ENCODE results near the gene PCDH17.

PCDH17 gene, protein sequence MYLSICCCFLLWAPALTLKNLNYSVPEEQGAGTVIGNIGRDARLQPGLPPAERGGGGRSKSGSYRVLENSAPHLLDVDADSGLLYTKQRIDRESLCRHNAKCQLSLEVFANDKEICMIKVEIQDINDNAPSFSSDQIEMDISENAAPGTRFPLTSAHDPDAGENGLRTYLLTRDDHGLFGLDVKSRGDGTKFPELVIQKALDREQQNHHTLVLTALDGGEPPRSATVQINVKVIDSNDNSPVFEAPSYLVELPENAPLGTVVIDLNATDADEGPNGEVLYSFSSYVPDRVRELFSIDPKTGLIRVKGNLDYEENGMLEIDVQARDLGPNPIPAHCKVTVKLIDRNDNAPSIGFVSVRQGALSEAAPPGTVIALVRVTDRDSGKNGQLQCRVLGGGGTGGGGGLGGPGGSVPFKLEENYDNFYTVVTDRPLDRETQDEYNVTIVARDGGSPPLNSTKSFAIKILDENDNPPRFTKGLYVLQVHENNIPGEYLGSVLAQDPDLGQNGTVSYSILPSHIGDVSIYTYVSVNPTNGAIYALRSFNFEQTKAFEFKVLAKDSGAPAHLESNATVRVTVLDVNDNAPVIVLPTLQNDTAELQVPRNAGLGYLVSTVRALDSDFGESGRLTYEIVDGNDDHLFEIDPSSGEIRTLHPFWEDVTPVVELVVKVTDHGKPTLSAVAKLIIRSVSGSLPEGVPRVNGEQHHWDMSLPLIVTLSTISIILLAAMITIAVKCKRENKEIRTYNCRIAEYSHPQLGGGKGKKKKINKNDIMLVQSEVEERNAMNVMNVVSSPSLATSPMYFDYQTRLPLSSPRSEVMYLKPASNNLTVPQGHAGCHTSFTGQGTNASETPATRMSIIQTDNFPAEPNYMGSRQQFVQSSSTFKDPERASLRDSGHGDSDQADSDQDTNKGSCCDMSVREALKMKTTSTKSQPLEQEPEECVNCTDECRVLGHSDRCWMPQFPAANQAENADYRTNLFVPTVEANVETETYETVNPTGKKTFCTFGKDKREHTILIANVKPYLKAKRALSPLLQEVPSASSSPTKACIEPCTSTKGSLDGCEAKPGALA (N-terminal part only)

DNA sequence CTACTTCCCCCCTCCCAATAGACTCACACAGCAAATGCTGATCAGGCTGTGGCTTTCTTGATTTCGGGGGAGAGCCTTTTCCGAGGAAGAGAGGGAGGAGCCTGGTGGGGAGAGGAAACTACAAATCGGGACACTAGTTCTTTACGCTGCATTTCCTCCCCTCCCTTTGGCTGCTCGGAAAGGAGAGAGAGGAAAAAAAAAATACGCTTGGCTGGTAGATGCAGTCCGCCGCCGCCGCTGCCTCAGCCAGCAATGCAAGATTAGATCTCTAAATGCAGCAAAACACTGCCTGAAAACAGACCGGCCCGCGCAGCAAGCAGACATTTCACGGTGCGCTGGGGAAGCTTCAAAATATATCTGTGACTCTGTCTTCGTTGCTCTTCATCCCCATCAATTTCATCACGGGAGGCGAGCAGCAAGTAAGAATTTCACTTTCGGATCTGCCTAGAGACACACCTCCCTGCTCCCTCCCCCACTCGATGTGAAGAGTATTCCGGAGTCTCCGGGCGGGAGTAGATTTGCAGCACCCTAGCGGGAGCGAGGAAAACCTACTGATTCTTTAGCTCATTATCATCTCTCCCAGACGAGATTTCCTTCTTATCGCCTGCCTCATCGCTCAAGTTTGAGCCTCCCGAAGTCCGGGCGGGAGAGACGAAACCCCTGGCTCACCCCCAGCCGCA, at the start of gene PCDH17:
TSS of gene PCDH17 (plus strand) at position 149 of the 680 bp plus-strand sequence. CDS start 803 bp downstream, outside the sequence.
- DNase-seq: no peak

DNA sequence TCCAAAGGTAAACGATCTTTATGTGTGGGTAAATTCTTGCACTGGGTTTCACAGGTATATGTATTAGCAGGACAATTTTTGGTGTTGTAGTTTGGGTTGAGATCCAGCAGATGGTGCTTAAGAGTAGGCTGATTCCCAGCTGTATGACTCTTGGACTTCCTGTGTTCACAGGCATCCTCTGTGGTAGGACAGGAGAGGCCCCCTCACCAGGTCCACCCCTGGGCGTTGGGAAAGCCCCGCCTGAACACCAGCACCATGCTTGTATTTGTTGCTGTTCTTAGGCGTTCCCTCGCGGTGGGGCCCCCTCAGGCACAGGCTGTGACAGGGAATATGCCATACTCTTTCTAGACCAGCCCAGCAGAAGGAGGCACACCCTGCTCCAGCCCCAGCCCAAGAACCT, 49.5 kb upstream of the PCDH17 start:
- no peak for DNase-seq

DNA sequence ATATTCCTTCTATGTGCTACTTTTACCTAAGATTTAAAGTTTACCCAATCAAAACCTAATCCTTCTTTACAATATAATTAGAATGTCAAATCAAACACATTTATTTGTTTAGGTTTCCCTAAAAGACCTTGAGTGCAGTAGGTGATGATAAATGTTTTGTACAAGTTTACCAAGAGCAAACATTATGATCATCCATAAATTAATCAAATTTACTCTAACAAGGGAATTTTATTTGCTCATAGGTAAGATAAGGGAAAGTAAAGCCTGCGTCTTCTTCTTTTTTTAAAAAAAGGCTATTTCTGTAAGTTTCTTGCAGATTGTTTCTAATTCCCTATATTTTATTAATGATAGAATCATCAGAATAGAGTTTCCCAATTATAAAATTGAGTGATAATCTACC, 48.0 kb upstream of the PCDH17 start:
- DNase-seq: no peak

DNA sequence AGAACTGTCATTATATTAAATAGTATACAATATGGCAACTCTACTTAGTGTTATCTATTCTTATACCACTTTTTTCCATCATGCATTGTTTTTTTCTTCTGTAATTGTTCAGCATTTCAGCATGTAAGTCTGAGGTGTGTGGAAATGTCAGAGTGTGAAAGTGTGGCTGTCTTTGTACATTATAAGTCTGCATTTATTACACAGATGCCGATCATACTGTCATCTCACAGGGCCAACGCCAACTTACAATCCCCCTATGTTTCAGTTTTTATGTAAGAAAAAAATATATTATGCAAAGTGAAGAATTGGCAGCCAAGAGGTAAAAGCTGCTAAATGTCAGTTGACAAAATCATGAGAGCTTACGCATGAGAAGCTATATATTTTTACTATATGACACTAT, 42.9 kb upstream of the PCDH17 start:
- no peak for DNase-seq

DNA sequence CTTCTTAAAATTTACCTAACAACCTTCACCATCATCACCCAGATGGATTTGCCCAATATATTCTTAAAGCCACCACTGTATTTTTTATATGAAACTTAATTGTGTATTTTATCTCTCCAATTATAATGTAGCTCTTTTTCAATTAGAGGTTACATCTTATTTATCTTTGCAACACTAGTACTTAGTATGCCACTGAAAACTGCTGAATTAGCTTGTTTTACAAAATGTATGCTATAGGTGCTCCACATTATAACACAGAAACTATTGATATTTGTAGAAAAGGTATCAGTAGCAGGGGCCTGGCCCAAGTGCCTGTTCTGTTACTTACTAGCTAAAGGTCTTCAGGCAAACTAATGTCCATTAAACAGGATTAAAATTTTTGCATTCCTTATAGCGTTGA, 35.8 kb upstream of the PCDH17 start:
- DNase-seq: no peak

DNA sequence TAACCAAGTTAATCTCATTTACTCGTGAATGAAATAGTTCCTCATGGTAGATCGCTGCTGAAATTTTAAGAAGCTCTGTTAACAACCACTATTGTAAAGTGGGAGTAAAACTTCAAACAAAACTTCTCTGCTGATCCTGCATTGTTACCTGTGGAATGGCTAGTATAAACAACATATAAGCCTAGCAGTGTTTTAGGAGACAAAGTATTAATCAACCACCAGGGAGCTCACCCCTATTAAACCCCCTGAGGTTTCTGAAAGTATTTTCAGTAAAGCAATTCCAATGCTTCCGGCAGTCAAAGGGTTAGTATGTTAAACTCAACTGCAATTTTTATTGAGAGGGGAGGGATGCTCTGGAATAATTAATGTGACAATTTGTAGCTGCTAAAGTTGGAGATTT, 30.0 kb upstream of the PCDH17 start:
- DNase-seq: no peak

DNA sequence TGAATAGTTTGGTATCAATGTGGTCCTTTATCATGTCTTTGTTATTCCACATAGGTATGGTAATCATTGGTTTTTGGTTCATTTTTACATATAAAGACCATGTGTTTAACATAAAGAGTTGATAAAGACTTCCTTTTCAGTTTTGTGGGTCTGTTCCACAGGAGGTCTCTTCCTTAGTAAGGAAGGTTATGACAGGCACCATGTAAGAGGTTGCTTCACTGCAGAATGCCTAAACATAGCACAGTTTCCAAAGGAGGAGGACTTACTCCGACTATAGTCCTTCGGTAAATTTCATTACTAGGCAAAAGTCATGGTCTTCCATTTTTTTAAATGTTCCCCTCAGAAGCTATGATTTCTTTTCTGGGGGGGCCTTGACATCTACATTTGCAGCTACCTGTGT, 27.1 kb upstream of the PCDH17 start:
- DNase-seq: no peak

DNA sequence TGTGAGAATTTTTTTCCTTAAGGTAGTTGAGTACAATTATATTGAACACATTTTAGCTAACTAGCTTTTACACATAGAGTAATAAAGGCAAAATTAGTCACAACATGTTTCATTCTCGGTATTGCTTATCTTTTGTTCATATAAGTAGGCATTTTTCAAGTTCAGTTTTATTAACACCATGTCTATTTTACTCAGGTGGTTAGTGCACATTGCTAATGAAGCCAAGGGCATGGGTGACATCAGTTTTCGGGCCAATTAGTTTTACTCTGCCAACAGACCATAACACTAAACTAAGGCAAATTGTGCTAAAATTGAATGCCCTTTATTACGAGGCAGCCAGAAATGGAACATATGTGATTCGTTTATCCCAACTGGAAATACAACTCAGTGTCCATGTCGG, 19.6 kb upstream of the PCDH17 start:
- DNase-seq: no peak

DNA sequence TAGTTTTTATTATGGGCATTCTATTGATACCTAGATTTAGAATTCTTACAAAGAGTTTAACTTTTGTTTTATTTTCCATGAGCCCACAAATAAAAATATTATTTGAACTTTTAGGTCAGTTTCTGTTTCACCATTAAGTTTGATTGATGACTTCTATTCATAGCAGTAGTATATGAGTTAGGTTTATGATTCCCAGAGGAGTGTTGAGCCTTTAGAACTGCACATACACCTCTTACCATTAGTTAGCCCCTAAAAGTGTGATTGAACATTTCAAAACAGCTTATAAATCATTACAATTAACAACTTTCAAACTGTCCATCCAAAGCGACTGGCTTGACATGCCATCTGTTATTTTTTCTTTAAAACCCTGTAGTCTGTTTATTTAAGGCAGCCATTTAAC, 19.0 kb upstream of the PCDH17 start:
- no peak for DNase-seq

DNA sequence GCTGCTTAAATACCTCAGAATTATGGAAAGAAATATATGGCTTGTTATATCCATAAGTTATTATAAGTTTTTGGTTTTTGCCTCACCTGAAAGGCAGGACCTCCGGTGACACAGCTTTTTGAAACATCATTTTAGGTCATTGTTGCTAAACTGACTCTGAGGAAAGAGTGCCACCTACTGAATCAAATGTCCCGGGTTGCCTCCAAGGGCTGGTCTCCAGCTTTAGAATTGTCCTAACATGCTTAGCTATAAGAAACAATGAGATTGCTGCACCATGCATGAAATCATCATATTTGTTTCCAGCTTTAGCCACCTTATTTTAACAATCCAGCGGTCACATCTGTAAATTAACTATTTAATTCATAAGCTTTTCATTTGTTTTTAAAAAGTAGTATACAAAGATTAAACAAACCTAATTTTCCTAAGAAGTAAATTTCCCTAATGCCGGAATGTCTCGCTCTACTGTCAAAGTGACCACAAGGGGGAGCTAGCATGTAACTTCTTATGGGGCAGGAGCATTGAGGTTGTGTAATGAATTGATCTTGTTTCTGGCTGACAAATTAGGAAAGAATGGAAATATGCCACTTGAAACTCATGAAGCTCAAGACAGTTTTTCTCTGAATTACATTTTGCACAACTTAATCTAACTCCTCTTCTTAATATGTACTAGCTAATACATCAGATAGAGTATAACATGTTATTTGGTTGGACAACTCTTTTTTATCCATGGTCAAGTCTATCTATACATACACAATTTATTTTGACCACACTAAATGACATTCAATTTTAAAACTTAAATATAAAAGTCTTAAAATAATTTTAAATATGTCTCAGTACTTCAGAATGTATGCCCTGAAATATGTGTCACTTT, 6.7 kb upstream of the PCDH17 start:
- peak; percentile 15 for DNase-seq

DNA sequence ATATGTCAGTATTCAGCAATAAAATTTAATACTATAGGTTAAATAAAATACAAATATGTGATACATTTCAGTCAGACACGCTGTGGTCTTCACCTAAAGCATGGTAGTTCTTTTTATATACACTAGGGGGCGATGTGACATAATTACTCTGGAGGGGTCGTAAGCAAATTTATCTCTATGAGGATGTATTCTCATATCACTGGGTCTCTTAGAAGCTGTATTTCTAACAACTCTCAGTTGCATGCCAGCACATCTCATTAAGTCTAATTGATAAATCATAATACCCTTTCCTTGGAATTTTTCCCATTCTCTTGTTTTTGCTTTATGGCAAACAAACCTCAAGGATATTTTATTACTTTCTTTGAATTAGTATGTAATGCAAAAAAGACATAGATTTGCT, 3.9 kb upstream of the PCDH17 start:
- no peak for DNase-seq

DNA sequence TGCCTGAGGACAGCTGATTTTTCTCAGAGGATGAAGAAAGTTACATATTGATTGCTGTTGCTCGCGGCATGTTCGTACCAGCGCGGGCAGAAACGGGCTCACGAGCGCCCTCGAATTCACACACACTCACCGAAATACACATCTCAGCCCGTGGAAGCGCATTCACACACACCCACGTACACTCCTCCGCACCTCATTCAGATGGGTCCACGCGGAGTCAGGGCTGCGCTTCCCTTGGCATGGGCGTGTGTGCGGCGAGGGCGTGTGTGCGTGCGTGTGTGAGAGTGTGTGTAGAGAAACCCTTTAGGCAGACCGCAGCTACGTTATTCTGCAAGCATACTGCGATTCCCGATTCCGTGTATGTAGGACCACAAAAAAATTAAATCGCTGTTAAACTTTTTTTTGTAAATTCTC, 2.1 kb upstream of the PCDH17 start:
- no peak for DNase-seq

DNA sequence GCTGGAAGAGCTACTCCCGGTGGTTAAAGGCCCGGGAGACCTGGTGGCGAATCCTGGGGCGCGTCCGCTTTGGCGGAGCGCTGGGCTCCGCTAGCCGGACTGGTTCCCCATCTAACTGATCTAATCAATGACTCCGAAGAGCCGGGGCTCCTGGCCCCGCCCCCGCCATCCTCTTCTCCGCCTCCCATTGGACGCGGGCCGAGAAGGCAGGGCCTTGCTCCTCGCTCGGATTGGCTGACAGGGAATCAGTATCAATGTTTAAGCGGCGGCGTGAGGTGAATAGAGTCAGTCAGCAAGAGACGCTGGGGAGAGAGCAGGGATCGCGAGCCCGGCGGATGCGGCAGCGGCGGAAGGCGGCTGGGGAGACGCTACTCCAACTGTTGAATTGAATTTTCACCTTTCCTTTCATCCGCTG, 1.7 kb upstream of the PCDH17 start:
- peak; percentile 53 for DNase-seq

DNA sequence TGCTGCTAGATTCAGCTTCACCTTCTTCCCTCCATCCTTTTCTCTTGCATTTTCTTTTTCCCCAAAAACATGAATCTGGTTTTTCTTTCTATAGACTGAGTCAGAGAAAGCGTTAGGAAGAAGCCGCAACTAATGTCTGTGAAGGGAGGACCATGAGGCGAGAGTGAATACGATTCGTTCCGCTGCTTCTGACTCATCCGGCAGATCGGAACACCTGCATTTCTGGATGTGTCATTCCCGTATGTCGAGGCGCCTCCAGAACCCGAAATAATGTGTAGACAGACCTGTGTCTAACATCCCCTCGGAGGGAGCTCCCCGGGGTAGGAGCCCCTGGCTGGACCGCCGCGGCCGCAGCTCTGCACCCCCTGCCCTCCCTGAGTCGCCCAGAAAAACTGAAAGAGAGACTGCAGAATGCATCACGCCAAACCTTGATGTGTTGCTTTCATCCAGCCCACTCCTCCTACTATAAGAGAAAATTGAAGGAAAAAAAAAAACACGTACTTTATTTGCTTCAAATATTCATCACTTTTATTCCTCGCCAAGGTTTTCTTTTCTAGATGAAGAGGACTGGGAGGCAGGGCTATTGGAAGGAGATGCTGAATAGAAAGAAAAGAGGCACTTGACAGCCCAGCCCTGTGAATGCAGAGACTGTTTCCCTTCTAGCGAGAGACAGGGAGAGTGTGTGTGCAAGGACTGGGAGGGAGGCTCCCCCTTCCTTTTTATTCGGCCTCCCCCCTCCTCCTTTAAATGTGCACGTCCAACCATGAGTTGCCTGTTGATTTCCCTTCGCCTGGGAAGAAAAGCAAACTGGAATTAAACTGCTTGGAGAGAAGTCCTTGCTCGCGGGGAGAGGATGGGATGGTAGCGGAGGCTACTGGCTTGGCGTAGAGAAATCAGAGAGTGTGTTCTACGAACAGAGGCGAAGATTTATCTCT, 616 bp upstream of the PCDH17 start:
- no peak for DNase-seq

DNA sequence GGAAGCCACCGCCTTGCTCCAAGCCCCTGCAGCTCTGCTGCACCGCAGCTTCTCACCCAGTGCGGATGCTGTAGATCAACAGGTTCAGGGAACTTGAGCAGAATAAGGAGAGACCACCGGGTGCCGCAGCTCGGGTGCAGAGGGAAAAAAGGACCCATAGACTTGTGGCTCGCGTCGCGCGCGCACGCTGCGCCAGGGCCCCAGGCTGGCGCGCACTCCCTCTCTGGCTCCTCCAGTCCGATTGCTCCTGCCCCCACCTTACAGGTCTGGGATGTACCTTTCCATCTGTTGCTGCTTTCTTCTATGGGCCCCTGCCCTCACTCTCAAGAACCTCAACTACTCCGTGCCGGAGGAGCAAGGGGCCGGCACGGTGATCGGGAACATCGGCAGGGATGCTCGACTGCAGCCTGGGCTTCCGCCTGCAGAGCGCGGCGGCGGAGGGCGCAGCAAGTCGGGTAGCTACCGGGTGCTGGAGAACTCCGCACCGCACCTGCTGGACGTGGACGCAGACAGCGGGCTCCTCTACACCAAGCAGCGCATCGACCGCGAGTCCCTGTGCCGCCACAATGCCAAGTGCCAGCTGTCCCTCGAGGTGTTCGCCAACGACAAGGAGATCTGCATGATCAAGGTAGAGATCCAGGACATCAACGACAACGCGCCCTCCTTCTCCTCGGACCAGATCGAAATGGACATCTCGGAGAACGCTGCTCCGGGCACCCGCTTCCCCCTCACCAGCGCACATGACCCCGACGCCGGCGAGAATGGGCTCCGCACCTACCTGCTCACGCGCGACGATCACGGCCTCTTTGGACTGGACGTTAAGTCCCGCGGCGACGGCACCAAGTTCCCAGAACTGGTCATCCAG, 964 bp downstream of the PCDH17 start:
- DNase-seq: no peak

DNA sequence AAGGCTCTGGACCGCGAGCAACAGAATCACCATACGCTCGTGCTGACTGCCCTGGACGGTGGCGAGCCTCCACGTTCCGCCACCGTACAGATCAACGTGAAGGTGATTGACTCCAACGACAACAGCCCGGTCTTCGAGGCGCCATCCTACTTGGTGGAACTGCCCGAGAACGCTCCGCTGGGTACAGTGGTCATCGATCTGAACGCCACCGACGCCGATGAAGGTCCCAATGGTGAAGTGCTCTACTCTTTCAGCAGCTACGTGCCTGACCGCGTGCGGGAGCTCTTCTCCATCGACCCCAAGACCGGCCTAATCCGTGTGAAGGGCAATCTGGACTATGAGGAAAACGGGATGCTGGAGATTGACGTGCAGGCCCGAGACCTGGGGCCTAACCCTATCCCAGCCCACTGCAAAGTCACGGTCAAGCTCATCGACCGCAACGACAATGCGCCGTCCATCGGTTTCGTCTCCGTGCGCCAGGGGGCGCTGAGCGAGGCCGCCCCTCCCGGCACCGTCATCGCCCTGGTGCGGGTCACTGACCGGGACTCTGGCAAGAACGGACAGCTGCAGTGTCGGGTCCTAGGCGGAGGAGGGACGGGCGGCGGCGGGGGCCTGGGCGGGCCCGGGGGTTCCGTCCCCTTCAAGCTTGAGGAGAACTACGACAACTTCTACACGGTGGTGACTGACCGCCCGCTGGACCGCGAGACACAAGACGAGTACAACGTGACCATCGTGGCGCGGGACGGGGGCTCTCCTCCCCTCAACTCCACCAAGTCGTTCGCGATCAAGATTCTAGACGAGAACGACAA, 1.8 kb downstream of the PCDH17 start:
- DNase-seq: no peak

DNA sequence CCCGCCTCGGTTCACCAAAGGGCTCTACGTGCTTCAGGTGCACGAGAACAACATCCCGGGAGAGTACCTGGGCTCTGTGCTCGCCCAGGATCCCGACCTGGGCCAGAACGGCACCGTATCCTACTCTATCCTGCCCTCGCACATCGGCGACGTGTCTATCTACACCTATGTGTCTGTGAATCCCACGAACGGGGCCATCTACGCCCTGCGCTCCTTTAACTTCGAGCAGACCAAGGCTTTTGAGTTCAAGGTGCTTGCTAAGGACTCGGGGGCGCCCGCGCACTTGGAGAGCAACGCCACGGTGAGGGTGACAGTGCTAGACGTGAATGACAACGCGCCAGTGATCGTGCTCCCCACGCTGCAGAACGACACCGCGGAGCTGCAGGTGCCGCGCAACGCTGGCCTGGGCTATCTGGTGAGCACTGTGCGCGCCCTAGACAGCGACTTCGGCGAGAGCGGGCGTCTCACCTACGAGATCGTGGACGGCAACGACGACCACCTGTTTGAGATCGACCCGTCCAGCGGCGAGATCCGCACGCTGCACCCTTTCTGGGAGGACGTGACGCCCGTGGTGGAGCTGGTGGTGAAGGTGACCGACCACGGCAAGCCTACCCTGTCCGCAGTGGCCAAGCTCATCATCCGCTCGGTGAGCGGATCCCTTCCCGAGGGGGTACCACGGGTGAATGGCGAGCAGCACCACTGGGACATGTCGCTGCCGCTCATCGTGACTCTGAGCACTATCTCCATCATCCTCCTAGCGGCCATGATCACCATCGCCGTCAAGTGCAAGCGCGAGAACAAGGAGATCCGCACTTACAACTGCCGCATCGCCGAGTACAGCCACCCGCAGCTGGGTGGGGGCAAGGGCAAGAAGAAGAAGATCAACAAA, 2.6 kb downstream of the PCDH17 start:
- DNase-seq: no peak

DNA sequence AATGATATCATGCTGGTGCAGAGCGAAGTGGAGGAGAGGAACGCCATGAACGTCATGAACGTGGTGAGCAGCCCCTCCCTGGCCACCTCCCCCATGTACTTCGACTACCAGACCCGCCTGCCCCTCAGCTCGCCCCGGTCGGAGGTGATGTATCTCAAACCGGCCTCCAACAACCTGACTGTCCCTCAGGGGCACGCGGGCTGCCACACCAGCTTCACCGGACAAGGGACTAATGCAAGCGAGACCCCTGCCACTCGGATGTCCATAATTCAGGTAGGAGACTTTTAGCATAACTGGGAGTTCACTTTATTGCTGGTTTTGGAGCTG, 3.3 kb downstream of the PCDH17 start:
- DNase-seq: no peak

Measured in CD4-positive, alpha-beta T cell treated with Interleukin-12 subunit alpha and Interleukin-12 subunit beta, for 1 hour (primary cell).